HG02885 (cell line): ENCODE measurements around the gene TM4SF1.

Experiments
- ATAC-seq: cut with Tn5 transposase; IDR thresholded peaks from one replicate; pipeline ENCODE4 v1.9.1; 2021; ENCODE audit warnings: mild to moderate bottlenecking; ENCODE audit not compliant: unreplicated experiment, poor library complexity

The TM4SF1 gene

GRCh38 chr3:149377408-149378364 lies at the start of gene TM4SF1:
Gene TM4SF1 (minus strand): TSS chr3:149377649. CDS start chr3:149377547, 102 bp downstream.
- ATAC-seq, result no peak

GRCh38 chr3:149426325-149426724 lies 48.9 kb upstream of the TM4SF1 start:
- no peak for ATAC-seq

- no peak for ATAC-seq
These were observed 47.5 kb upstream of the TM4SF1 start for GRCh38 chr3:149424918-149425317.

- ATAC-seq, result no peak
These were observed 44.3 kb upstream of the TM4SF1 start for GRCh38 chr3:149421764-149422163.

- no peak for ATAC-seq
These were observed 42.4 kb upstream of the TM4SF1 start for GRCh38 chr3:149419816-149420215.

GRCh38 chr3:149417727-149418126 lies 40.3 kb upstream of the TM4SF1 start:
- no peak for ATAC-seq

- ATAC-seq, result peak; percentile 73
These were observed 39.7 kb upstream of the TM4SF1 start for GRCh38 chr3:149417174-149417573.

- ATAC-seq, result peak; percentile 69
These were observed 38.0 kb upstream of the TM4SF1 start for GRCh38 chr3:149415484-149415883.

- no peak for ATAC-seq
These were observed 37.2 kb upstream of the TM4SF1 start for GRCh38 chr3:149414557-149415231.

GRCh38 chr3:149411583-149411982 lies 34.1 kb upstream of the TM4SF1 start:
- no peak for ATAC-seq

- no peak for ATAC-seq
These were observed 31.9 kb upstream of the TM4SF1 start for GRCh38 chr3:149409351-149409750.

GRCh38 chr3:149407898-149408297 lies 30.4 kb upstream of the TM4SF1 start:
- ATAC-seq, result no peak

GRCh38 chr3:149406244-149406752 lies 28.8 kb upstream of the TM4SF1 start:
- no peak for ATAC-seq

GRCh38 chr3:149403443-149403842 lies 26.0 kb upstream of the TM4SF1 start:
- ATAC-seq, result no peak

- no peak for ATAC-seq
These were observed 25.0 kb upstream of the TM4SF1 start for GRCh38 chr3:149402481-149402880.

GRCh38 chr3:149401926-149402310 lies 24.5 kb upstream of the TM4SF1 start:
- ATAC-seq, result no peak

- no peak for ATAC-seq
These were observed 23.9 kb upstream of the TM4SF1 start for GRCh38 chr3:149401212-149401925.

- no peak for ATAC-seq
These were observed 23.2 kb upstream of the TM4SF1 start for GRCh38 chr3:149400645-149401044.

GRCh38 chr3:149398296-149398695 lies 20.8 kb upstream of the TM4SF1 start:
- no peak for ATAC-seq

GRCh38 chr3:149397528-149397927 lies 20.1 kb upstream of the TM4SF1 start:
- no peak for ATAC-seq

- ATAC-seq, result no peak
These were observed 19.0 kb upstream of the TM4SF1 start for GRCh38 chr3:149396476-149396875.
